ENCODE results near the gene DHRS9. TPM values are rescaled to one million over a fixed set of nuclear protein-coding genes. Genes with fewer than 3 reads are reported as not detected.

The DHRS9 gene
- total RNA-seq: 8.8 and 15.0 TPM in 2 replicates

GRCh38 chr2:169069341-169069740, at the start of gene DHRS9:
Gene DHRS9 (plus strand): TSS chr2:169069563. CDS start chr2:169081582, 12,019 bp downstream.

GRCh38 chr2:169031202-169031601, 38.2 kb upstream of the DHRS9 start, which contains the start of gene ABCB11:
Gene ABCB11 (minus strand): TSS chr2:169031324. CDS start chr2:169018125, 13,199 bp downstream.

Other genes with a start within 250 kb of the DHRS9 start
- not detected in 2 replicates for gene SPC25, start 179.1 kb upstream of the DHRS9 start, total RNA-seq
- not detected in 2 replicates for gene G6PC2, start 168.3 kb upstream of the DHRS9 start, total RNA-seq
- under 0.01 and 0.07 TPM in 2 replicates for gene ABCB11, start 38.2 kb upstream of the DHRS9 start, total RNA-seq